ENCODE results near the gene AQP5. TPM values are rescaled to one million over a fixed set of nuclear protein-coding genes. Genes with fewer than 3 reads are reported as not detected.

AQP5 gene
- total and polyA plus RNA-seq, 2 of the 8 experiments (the other 6 are each of a cell fraction or from before 2014, with no cell fraction given) = 2.5 to 3.2 TPM

DNA sequence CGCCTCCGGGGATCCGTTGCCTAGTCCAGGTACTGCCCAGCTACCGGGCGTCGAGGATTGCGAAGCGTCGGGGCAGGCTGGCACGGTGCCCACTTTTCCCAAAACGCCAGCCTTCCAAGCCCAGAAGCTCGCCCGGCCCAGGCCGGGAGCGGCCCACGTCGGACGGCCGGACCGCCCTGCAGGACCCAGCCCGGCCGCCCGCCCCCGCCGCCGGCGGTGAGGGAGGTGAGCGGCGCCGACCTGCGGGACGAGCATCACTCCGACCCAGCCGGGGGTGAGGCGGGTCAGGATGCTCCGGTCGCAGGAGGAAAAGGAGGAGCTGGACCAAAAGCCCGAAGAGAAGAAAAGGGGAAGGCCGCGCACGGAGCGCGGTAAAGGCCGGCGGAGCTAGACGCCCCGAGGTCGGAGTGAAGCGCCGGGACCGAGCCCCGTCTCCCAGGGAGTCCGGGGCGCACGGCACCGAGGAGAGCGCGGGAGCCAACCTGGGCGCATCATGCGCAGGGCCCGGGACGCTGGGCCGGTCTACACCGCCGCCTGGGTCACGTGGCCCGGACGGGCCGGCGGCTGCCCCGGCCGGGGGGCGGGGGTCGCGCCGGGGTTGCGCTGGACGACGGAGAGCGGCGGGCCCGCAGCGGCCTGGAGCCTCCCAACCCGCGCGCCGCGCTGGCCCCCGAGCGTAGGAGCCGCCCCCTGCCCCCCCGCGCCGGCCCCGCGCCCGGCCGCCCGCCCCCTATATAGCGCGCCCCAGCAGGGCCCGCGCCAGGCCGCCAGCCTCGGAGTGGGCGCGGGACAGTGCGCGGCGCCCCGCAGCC is at the start of gene AQP5 (continued):
- TF ChIP-seq EP300 (IDR thresholded peaks at IDR 0.05; ENCODE audit: borderline replicate concordance in 1 of 2, low read depth in 2 of 2, low read length in 2 of 2) (no peak), FOSL1 (IDR thresholded peaks at IDR 0.05; ENCODE audit: insufficient read depth, low read depth, low read length) (no peak), CEBPB (IDR thresholded peaks at IDR 0.05; ENCODE audit: low read depth, low read length) (no peak), ZNF274 (IDR thresholded peaks at IDR 0.05; ENCODE audit: borderline replicate concordance, extremely low read depth, low read length) (no peak), KDM1A (IDR thresholded peaks at IDR 0.05; ENCODE audit: borderline replicate concordance, low read length) (no peak), TBP (IDR thresholded peaks at IDR 0.05; ENCODE audit: low read depth, low read length) (no peak), RBBP5 (IDR thresholded peaks at IDR 0.05; ENCODE audit: borderline replicate concordance, low read depth, low read length) (no peak), JUN (IDR thresholded peaks at IDR 0.05; ENCODE audit: low read depth, low read length) (no peak), SP1 (IDR thresholded peaks at IDR 0.05; ENCODE audit: low read depth, low read length) (no peak), CHD2 (IDR thresholded peaks at IDR 0.05; ENCODE audit: low read length) (no peak), SRF (IDR thresholded peaks at IDR 0.05; ENCODE audit: low read depth, low read length) (no peak), SP4 (IDR thresholded peaks at IDR 0.05; ENCODE audit: low read length) (no peak), YY1 (IDR thresholded peaks at IDR 0.05; ENCODE audit: low read depth, low read length) (no peak), RAD21 (IDR thresholded peaks at IDR 0.05 in 1 of 2, conservative IDR thresholded peaks at IDR 0.05 in 1 of 2; ENCODE audit: low read depth in 2 of 2, low read length in 2 of 2) (no peak), SUZ12 (IDR thresholded peaks at IDR 0.05; ENCODE audit: low read length) (peak; percentile 84), GTF2F1 (IDR thresholded peaks at IDR 0.05; ENCODE audit: borderline replicate concordance, low read depth, low read length) (no peak), ATF2 (IDR thresholded peaks at IDR 0.05; ENCODE audit: low read length) (no peak), CHD1 (IDR thresholded peaks at IDR 0.05; ENCODE audit: low read depth, low read length) (no peak), NANOG (IDR thresholded peaks at IDR 0.05; ENCODE audit: insufficient read depth, low read depth, low read length, poor library complexity, severe bottlenecking) (no peak)
- TF ChIP-seq, protein P1, sequence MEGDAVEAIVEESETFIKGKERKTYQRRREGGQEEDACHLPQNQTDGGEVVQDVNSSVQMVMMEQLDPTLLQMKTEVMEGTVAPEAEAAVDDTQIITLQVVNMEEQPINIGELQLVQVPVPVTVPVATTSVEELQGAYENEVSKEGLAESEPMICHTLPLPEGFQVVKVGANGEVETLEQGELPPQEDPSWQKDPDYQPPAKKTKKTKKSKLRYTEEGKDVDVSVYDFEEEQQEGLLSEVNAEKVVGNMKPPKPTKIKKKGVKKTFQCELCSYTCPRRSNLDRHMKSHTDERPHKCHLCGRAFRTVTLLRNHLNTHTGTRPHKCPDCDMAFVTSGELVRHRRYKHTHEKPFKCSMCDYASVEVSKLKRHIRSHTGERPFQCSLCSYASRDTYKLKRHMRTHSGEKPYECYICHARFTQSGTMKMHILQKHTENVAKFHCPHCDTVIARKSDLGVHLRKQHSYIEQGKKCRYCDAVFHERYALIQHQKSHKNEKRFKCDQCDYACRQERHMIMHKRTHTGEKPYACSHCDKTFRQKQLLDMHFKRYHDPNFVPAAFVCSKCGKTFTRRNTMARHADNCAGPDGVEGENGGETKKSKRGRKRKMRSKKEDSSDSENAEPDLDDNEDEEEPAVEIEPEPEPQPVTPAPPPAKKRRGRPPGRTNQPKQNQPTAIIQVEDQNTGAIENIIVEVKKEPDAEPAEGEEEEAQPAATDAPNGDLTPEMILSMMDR (IDR thresholded peaks at IDR 0.05; ENCODE audit: control extremely low read depth in 1 of 3, insufficient read depth in 1 of 3, low read depth in 1 of 3, low read length in 3 of 3) = no peak

Measured in H1 (cell line).